ENCODE measurements around the gene ADCY4. TPM values are rescaled to one million over a fixed set of nuclear protein-coding genes. Genes with fewer than 3 reads are reported as not detected.

Gene ADCY4
- total and polyA plus RNA-seq, 2 of the 13 experiments (the other 11 are each of a cell fraction or from before 2014, with no cell fraction given), result 0.03 TPM; not detected in 1

- TF ChIP-seq ZNF407 (CRISPR knock-in tag; IDR thresholded peaks at IDR 0.05; ENCODE audit: not compliant biosample characterization), result no peak
- no peak for TF ChIP-seq ZFP36 (IDR thresholded peaks at IDR 0.05; ENCODE audit: borderline replicate concordance, low read depth, low read length, partially characterized antibody)
- TF ChIP-seq PHF20 (CRISPR knock-in tag; IDR thresholded peaks at IDR 0.05), result no peak
- no peak for TF ChIP-seq ZFP90 (CRISPR knock-in tag; IDR thresholded peaks at IDR 0.05; ENCODE audit: borderline replicate concordance)
- TF ChIP-seq ZNF17 (CRISPR knock-in tag; IDR thresholded peaks at IDR 0.05), result peak; percentile 1; the same call in 1 of the 2 replicates
- TF ChIP-seq, protein P1, sequence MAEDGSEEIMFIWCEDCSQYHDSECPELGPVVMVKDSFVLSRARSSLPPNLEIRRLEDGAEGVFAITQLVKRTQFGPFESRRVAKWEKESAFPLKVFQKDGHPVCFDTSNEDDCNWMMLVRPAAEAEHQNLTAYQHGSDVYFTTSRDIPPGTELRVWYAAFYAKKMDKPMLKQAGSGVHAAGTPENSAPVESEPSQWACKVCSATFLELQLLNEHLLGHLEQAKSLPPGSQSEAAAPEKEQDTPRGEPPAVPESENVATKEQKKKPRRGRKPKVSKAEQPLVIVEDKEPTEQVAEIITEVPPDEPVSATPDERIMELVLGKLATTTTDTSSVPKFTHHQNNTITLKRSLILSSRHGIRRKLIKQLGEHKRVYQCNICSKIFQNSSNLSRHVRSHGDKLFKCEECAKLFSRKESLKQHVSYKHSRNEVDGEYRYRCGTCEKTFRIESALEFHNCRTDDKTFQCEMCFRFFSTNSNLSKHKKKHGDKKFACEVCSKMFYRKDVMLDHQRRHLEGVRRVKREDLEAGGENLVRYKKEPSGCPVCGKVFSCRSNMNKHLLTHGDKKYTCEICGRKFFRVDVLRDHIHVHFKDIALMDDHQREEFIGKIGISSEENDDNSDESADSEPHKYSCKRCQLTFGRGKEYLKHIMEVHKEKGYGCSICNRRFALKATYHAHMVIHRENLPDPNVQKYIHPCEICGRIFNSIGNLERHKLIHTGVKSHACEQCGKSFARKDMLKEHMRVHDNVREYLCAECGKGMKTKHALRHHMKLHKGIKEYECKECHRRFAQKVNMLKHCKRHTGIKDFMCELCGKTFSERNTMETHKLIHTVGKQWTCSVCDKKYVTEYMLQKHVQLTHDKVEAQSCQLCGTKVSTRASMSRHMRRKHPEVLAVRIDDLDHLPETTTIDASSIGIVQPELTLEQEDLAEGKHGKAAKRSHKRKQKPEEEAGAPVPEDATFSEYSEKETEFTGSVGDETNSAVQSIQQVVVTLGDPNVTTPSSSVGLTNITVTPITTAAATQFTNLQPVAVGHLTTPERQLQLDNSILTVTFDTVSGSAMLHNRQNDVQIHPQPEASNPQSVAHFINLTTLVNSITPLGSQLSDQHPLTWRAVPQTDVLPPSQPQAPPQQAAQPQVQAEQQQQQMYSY (CRISPR knock-in tag; IDR thresholded peaks at IDR 0.05), result no peak
- TF ChIP-seq ZBTB37 (CRISPR knock-in tag; IDR thresholded peaks at IDR 0.05), result 0 out of 2 replicates have a peak, but pooled peaks have one; percentile 67
- no peak; the same call in 1 of the 2 replicates for TF ChIP-seq ZSCAN21 (CRISPR knock-in tag; IDR thresholded peaks at IDR 0.05; ENCODE audit: borderline replicate concordance)
- no peak for TF ChIP-seq SRF (IDR thresholded peaks at IDR 0.05; ENCODE audit: low read depth, low read length)
- no peak for TF ChIP-seq ZNF331 (CRISPR knock-in tag; IDR thresholded peaks at IDR 0.05)
- no peak for TF ChIP-seq MNT (IDR thresholded peaks at IDR 0.05)
- TF ChIP-seq ZFP82 (CRISPR knock-in tag; IDR thresholded peaks at IDR 0.05; ENCODE audit: borderline replicate concordance), result no peak
- peak; percentile 89 for TF ChIP-seq ZNF20 (CRISPR knock-in tag; IDR thresholded peaks at IDR 0.05)
Observed at GRCh38 chr14:24271834-24272263, 63.0 kb downstream of the ADCY4 start (continued).

Data from HepG2 (cell line).